ENCODE measurements around the gene DLGAP1. TPM values are rescaled to one million over a fixed set of nuclear protein-coding genes. Genes with fewer than 3 reads are reported as not detected.

Gene DLGAP1
- total and polyA plus RNA-seq, 2 of the 8 experiments (the other 6 are each of a cell fraction or from before 2014, with no cell fraction given) = 11.8 to 16.9 TPM

DNA sequence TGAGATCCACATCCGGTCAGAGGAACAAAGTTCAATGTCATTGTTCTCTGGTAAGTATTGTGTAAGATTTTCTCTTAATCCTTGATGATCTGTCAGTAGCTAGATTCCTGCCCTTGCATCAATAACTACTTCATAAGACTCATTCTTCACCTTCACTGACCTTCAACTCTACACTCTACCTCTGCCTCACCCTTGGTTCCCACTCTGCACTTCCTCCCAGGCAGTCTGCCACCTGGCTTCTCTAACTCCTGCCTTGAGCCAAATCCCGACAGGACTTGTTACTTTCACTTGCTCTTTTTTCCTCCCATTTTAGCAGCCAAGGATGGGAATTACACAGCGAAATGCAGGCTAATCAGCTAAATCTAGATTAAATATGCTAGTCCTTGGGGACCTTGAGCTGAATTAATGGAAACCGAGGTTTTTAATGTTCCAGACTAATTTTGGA is 190.7 kb downstream of the DLGAP1 start (continued):
- TF ChIP-seq CHD7 (IDR thresholded peaks at IDR 0.05; ENCODE audit: insufficient replicate concordance, low read length) = no peak
- no peak for TF ChIP-seq PHF8 (conservative IDR thresholded peaks at IDR 0.05; ENCODE audit: low read depth, low read length)
- no peak for TF ChIP-seq BACH1 (IDR thresholded peaks at IDR 0.05; ENCODE audit: low read length)
- no peak for TF ChIP-seq GABPA (IDR thresholded peaks at IDR 0.05; ENCODE audit: borderline replicate concordance, insufficient read depth, low read length)
- no peak for TF ChIP-seq SP2 (IDR thresholded peaks at IDR 0.05; ENCODE audit: low read length)
- TF ChIP-seq FOSL1 (IDR thresholded peaks at IDR 0.05; ENCODE audit: insufficient read depth, low read depth, low read length) = no peak
- TF ChIP-seq RNF2 (IDR thresholded peaks at IDR 0.05; ENCODE audit: borderline replicate concordance, low read depth, low read length, missing control alignments, poor library complexity, severe bottlenecking) = no peak
- TF ChIP-seq KDM1A (IDR thresholded peaks at IDR 0.05; ENCODE audit: borderline replicate concordance, low read length) = no peak
- TF ChIP-seq CREB1 (IDR thresholded peaks at IDR 0.05) = no peak
- no peak for TF ChIP-seq EZH2 (IDR thresholded peaks at IDR 0.05; ENCODE audit: low read depth, low read length, severe bottlenecking)
- TF ChIP-seq POLR2AphosphoS5 (IDR thresholded peaks at IDR 0.05; ENCODE audit: low read depth, low read length) = no peak
- TF ChIP-seq EGR1 (IDR thresholded peaks at IDR 0.05; ENCODE audit: borderline replicate concordance, low read depth, low read length) = no peak
